HepG2 (cell line): ENCODE data around the gene PRR33. TPM values are rescaled to one million over a fixed set of nuclear protein-coding genes. Genes with fewer than 3 reads are reported as not detected.

Source experiments
- ATAC-seq: fragments of 200-7000 bp; cut with Tn5 transposase; 3 replicates; pipeline ENCODE4 v1.9.1; 2020; ENCODE audit warnings: mild to moderate bottlenecking, moderate library complexity
- BruUV-seq: library from RNA; stranded (reverse); fragments of 400-500 nt; replicated peaks from 2 replicates; lab custom pipeline; 2021; lab: Mats Ljungman, UMichigan
- CTCF ChIA-PET: fragments of 300-600 bp; formaldehyde crosslinking; extraction: SDS; loops from one replicate; lab custom pipeline; 2021; ENCODE audit warnings: low total read pairs, inconsistent platforms, low intra/inter-chr PET ratio; lab: Yijun Ruan, JAX
- POLR2A ChIA-PET: fragments of 350-600 bp; sonication (Branson Sonifier 250); formaldehyde crosslinking; loops from one replicate; lab custom pipeline; 2020; ENCODE audit warnings: antibody characterized with exemption, inconsistent platforms; lab: Yijun Ruan, JAX
- DNase-seq: peaks from one replicate; pipeline ENCODE4 v3.0.0-alpha.2; 2015; ENCODE audit warnings: low spot score
- FAIRE-seq: peaks from 3 replicates; lab custom pipeline; 2011; peaks lifted over from hg19 to GRCh38; lab: Jason Lieb, UNC
- H2AFZ ChIP-seq: one replicate; pipeline ENCODE4 v1.6.1; 2011; ENCODE audit warnings: low read length, inconsistent platforms
- H3K27ac ChIP-seq: fragments of 300-600 bp; 3 replicates; pipeline ENCODE4 v1.8.0; 2011; ENCODE audit warnings: mixed run types, mild to moderate bottlenecking, mixed read lengths, low read length, inconsistent platforms; ENCODE audit not compliant: insufficient read depth; ENCODE audit errors: extremely low read length
- H3K27me3 ChIP-seq, 2 experiments: fragments of 200-600 bp in 1 of 2; 2 replicates in 1 of 2; 3 replicates in 1 of 2; pipeline versions ENCODE4 v1.6.0 to v1.8.0; 2011; ENCODE audit warnings: low read length in 2 of 2, mild to moderate bottlenecking in 2 of 2, moderate library complexity in 2 of 2, inconsistent platforms in 1 of 2; ENCODE audit not compliant: insufficient read depth in 2 of 2, control insufficient read depth in 1 of 2
- H3K36me3 ChIP-seq, 2 experiments: fragments of 200-600 bp in 1 of 2; replicated peaks in 1 of 2; 2 replicates in 1 of 2; 3 replicates in 1 of 2; pipeline versions ENCODE4 v1.5.1 to v1.8.0; 2011; ENCODE audit warnings: low read length in 2 of 2, inconsistent platforms in 1 of 2; ENCODE audit not compliant: insufficient read depth in 2 of 2, control insufficient read depth in 1 of 2
- H3K4me1 ChIP-seq: 2 replicates; pipeline ENCODE4 v1.5.1; 2012; ENCODE audit warnings: low read length, inconsistent platforms; ENCODE audit not compliant: insufficient read depth
- H3K4me2 ChIP-seq: 2 replicates; pipeline ENCODE4 v1.6.0; 2011; ENCODE audit warnings: low read depth, low read length, inconsistent platforms
- H3K4me3 ChIP-seq, 3 experiments: fragments of 200-600 bp in 1 of 3; sonication (generic), shearing (Covaris generic) in 1 of 3; replicated peaks in 1 of 3; 2 replicates each; pipeline ENCODE4 v1.5.1; 2011 to 2016; ENCODE audit warnings: low read length in 3 of 3, inconsistent platforms in 2 of 3, low read depth in 2 of 3, mild to moderate bottlenecking in 2 of 3, control low read depth in 1 of 3, mixed read lengths in 1 of 3; ENCODE audit not compliant: insufficient read depth in 1 of 3
- H3K79me2 ChIP-seq: one replicate; pipeline ENCODE4 v1.6.1; 2011; ENCODE audit warnings: low read length, inconsistent platforms; ENCODE audit not compliant: insufficient read depth
- H3K9ac ChIP-seq: 2 replicates; pipeline ENCODE4 v1.6.0; 2011; ENCODE audit warnings: mild to moderate bottlenecking, low read depth, low read length, inconsistent platforms; ENCODE audit not compliant: insufficient read depth
- H3K9me3 ChIP-seq: 2 replicates; pipeline ENCODE4 v1.5.1; 2012; ENCODE audit warnings: mild to moderate bottlenecking, low read length
- H4K20me1 ChIP-seq: 2 replicates; pipeline ENCODE4 v1.6.0; 2011; ENCODE audit warnings: inconsistent platforms, mild to moderate bottlenecking, low read length, moderate library complexity; ENCODE audit not compliant: insufficient read depth
- KDM2A ChIP-seq: sonication (generic); formaldehyde crosslinking; IDR thresholded peaks from 2 replicates; pipeline ENCODE4 v1.4.0; 2020; ENCODE audit warnings: low read depth, missing genetic modification reagents, borderline replicate concordance
- ZNF263 ChIP-seq: sonication (generic); formaldehyde crosslinking; IDR thresholded peaks from 2 replicates; pipeline ENCODE4 v1.4.0; 2020; ENCODE audit warnings: missing genetic modification reagents
- WGBS: methylation state at CpG from one replicate; pipeline ENCODE4 v1.1.6; 2017; ENCODE audit warnings: low lambda C conversion rate; 5-methylcytosine and 5-hydroxymethylcytosine counted together
- in situ Hi-C: cut with HindIII; loops from 2 replicates; pipeline ENCODE4 v1.10.0; 2017; ENCODE audit warnings: low pct_unique_long_range_greater_than_20kb; ENCODE audit not compliant: extremely low pct_ligation_motif_present
- intact Hi-C: fragments of 100-400 bp; cut with micrococcal nuclease; formaldehyde crosslinking; loops from one replicate; pipeline ENCODE4 v1.10.0; 2022; ENCODE audit not compliant: unreplicated experiment
- polyA plus RNA-seq, 8 experiments: library from polyadenylated mRNA; depleted of rRNA in 3 of 8; stranded (reverse) in 7 of 8; unstranded in 1 of 8; fragments of >200 nt; fragmentation: Illumina TruSeq in 4 of 8; extraction: Trizol in 4 of 8; gene quantifications; 2 replicates each; pipeline versions ENCODE4 v1.2.1 to v1.2.3, GENCODE V29; 2011 to 2016; ENCODE audit warnings: low read depth in 4 of 8, missing spikeins in 1 of 8, mixed read lengths in 1 of 8; ENCODE audit not compliant: insufficient read depth in 1 of 8
- total RNA-seq, 5 experiments: library from RNA; depleted of rRNA; stranded (reverse); fragments of >200 nt; fragmentation: Illumina TruSeq; extraction: Trizol; gene quantifications; 2 replicates each; pipeline ENCODE4 v1.2.3, GENCODE V29; 2016; ENCODE audit warnings: low read depth in 1 of 5
- TF ChIP-seq, protein P1 (sequence below): fragments of 450-650 bp; IDR thresholded peaks from 2 replicates; pipeline ENCODE4 v1.6.1; 2016
- TF ChIP-seq, protein P2 (sequence below): sonication (generic); formaldehyde crosslinking; IDR thresholded peaks from 2 replicates; pipeline ENCODE4 v1.4.0; 2020; ENCODE audit warnings: low read depth, missing genetic modification reagents

The PRR33 gene
- total and polyA plus RNA-seq, 2 of the 13 experiments (the other 11 are each of a cell fraction or from before 2014, with no cell fraction given), result not detected

DNA sequence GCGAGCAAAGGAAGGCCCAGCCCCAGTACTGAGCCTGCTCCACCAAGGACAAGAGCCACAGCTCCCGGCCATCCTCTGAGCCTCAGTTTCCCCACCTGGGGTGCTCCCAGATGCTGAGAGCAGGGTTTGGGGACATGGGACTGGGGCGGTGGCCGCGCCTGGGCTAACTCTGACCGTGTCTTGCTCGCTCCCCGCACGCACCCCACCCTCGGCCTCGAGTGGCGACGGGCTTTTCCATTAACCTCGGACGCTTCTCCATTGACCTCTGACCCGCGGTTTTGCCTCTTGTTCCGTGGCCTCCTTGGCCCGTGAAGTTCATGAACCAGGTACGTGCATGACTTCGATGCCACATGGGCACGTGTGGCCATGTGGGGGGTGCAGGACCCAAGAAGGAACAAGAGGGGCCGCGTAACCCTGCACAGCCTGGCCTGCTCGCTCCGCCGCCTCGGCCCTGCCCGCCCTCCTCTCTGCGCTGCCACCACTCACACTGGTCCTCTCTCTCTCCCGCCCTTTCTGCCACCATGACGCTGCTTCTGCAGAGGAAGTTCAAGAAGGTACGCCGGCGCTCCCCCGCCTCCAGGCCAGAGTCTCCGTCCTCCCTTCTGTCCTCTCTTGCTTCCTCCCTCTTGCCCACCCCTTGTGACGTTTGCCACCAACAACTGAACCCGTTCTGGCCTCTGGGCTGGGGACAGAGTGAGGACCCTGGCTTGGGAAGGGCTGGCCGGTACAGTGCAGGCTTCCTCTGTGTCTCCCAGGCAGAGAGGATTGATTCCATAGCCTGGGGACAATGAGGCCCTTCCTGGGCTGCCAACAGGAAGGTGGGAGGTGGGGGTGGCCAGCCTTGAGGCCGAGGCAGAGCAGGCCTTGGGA lies 34.7 kb upstream of the PRR33 start:
- Histone ChIP-seq H4K20me1 (no peaks in the 10 kb centered on the region), H3K79me2 (no peaks in the 10 kb centered on the region), H3K4me1 (no peaks in the 10 kb centered on the region), H3K9ac (no peak overlapping the region), H3K27ac (no peak overlapping the region), H3K4me2 (no peak overlapping the region)
- POLR2A ChIA-PET, result no interaction called here
- TF ChIP-seq ZNF263 (CRISPR knock-in tag) (peak; percentile 75), KDM2A (CRISPR knock-in tag) (no peak)
- TF ChIP-seq, all 625 proteins: peak for 1
- no peaks in the 10 kb centered on the region for H3K9me3 ChIP-seq
- CTCF ChIA-PET, result no interaction called here
- H2AFZ ChIP-seq, result no peak overlapping the region
- BruUV-seq, result no TSS peak
- intact Hi-C loops (no loop called here), in situ Hi-C loops (no loop called here)
- DNase-seq (no peak), ATAC-seq (no peak), FAIRE-seq (no peak)
- H3K36me3 ChIP-seq, result no peaks in the 10 kb centered on the region
- peaks cover 29 to 86% of the 10 kb centered on the region in 2 experiments for H3K27me3 ChIP-seq
- 49% methylated on average over 36 of the region's 41 CpGs for WGBS
- H3K4me3 ChIP-seq, result no peak overlapping the region

DNA sequence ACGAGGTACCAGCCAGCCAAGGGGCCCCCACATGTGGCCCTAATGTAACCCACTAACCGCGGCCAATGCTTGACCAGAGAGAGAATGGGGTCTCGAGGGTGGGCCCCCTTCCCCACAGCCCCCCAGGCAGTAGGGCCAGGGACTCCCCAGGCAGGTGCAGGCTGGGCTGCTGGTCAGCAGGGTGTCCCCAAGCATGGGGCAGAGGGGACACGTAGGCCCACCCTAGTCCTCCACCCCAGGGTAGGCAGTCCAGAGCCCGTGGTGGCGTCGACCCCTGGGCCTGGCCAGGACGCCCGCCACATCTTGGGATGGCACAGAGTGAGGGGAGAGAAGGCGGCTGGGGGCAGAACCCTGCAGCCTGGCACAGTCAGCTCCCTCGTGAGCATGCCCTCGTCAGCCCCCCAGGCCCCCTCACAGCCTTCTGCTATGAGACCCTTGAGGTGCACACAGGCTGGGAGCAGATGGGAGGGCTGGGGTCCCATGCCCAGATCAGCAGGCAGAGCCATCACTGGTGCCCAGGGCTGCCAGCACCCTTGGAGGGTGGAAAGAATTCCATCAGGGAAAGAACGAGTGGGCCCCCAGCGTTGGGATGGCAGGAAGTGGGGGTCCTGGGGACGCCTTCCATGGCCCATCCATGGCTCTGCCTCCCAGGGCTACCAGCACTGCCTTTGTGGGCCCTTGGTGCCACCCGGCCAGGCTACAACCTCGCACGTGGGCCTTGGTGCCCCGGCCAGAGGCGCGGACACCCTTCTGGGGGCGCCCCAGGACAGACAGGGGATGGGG lies 33.9 kb upstream of the PRR33 start:
- H4K20me1 ChIP-seq, result no peaks in the 10 kb centered on the region
- DNase-seq (no peak), ATAC-seq (no peak)
- ChIA-PET POLR2A (no interaction called here), CTCF (no interaction called here)
- no peak overlapping the region for H3K4me3 ChIP-seq
- H2AFZ ChIP-seq, result no peak overlapping the region
- WGBS, result 47% methylated on average over 6 of the region's 23 CpGs
- H3K27ac ChIP-seq, result no peak overlapping the region
- H3K36me3 ChIP-seq, result no peaks in the 10 kb centered on the region
- H3K4me1 ChIP-seq, result no peaks in the 10 kb centered on the region
- TF ChIP-seq, protein P1, sequence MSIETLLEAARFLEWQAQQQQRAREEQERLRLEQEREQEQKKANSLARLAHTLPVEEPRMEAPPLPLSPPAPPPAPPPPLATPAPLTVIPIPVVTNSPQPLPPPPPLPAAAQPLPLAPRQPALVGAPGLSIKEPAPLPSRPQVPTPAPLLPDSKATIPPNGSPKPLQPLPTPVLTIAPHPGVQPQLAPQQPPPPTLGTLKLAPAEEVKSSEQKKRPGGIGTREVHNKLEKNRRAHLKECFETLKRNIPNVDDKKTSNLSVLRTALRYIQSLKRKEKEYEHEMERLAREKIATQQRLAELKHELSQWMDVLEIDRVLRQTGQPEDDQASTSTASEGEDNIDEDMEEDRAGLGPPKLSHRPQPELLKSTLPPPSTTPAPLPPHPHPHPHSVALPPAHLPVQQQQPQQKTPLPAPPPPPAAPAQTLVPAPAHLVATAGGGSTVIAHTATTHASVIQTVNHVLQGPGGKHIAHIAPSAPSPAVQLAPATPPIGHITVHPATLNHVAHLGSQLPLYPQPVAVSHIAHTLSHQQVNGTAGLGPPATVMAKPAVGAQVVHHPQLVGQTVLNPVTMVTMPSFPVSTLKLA, result peak; percentile 39; the same call in 1 of the 2 replicates
- TF ChIP-seq, protein P2, sequence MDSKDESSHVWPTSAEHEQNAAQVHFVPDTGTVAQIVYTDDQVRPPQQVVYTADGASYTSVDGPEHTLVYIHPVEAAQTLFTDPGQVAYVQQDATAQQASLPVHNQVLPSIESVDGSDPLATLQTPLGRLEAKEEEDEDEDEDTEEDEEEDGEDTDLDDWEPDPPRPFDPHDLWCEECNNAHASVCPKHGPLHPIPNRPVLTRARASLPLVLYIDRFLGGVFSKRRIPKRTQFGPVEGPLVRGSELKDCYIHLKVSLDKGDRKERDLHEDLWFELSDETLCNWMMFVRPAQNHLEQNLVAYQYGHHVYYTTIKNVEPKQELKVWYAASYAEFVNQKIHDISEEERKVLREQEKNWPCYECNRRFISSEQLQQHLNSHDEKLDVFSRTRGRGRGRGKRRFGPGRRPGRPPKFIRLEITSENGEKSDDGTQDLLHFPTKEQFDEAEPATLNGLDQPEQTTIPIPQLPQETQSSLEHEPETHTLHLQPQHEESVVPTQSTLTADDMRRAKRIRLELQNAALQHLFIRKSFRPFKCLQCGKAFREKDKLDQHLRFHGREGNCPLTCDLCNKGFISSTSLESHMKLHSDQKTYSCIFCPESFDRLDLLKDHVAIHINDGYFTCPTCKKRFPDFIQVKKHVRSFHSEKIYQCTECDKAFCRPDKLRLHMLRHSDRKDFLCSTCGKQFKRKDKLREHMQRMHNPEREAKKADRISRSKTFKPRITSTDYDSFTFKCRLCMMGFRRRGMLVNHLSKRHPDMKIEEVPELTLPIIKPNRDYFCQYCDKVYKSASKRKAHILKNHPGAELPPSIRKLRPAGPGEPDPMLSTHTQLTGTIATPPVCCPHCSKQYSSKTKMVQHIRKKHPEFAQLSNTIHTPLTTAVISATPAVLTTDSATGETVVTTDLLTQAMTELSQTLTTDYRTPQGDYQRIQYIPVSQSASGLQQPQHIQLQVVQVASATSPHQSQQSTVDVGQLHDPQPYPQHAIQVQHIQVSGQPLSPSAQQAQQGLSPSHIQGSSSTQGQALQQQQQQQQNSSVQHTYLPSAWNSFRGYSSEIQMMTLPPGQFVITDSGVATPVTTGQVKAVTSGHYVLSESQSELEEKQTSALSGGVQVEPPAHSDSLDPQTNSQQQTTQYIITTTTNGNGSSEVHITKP (CRISPR knock-in tag), result no peak
- TF ChIP-seq, all 625 proteins: peak for 1
- no TSS peak for BruUV-seq
- no peaks in the 10 kb centered on the region for H3K79me2 ChIP-seq
- no peak for FAIRE-seq
- H3K9ac ChIP-seq, result no peak overlapping the region
- no peak overlapping the region for H3K4me2 ChIP-seq
- H3K27me3 ChIP-seq, result peaks cover 31 to 86% of the 10 kb centered on the region in 2 experiments
- H3K9me3 ChIP-seq, result no peaks in the 10 kb centered on the region
- intact Hi-C loops, result no loop called here
- in situ Hi-C loops, result no loop called here
